Raji (cell line): ENCODE results near the gene PANX3.

ENCODE experiments used
- POLR2A ChIP-seq: IDR thresholded peaks from 2 replicates; pipeline ENCODE4 v1.6.1; 2011; ENCODE audit warnings: low read depth, low read length, control low read depth; ENCODE audit not compliant: insufficient read depth

The PANX3 gene

GRCh38 chr11:124639186-124639585 is 28.0 kb downstream of the PANX3 start:
- TF ChIP-seq POLR2A, result no peak

GRCh38 chr11:124640666-124641065 is 29.4 kb downstream of the PANX3 start:
- TF ChIP-seq POLR2A, result no peak

GRCh38 chr11:124642628-124643027 is 31.4 kb downstream of the PANX3 start:
- no peak for TF ChIP-seq POLR2A

- no peak for TF ChIP-seq POLR2A
Measured at GRCh38 chr11:124643042-124643604, 31.9 kb downstream of the PANX3 start.

GRCh38 chr11:124643605-124644425 is 32.6 kb downstream of the PANX3 start:
- no peak for TF ChIP-seq POLR2A

- TF ChIP-seq POLR2A, result no peak
Measured at GRCh38 chr11:124644426-124645280, 33.4 kb downstream of the PANX3 start.

GRCh38 chr11:124646148-124646547 is 34.9 kb downstream of the PANX3 start:
- no peak for TF ChIP-seq POLR2A

GRCh38 chr11:124648610-124649009 is 37.4 kb downstream of the PANX3 start:
- TF ChIP-seq POLR2A, result no peak

- TF ChIP-seq POLR2A, result no peak
Measured at GRCh38 chr11:124656774-124657630, 45.8 kb downstream of the PANX3 start.

GRCh38 chr11:124657904-124658303 is 46.7 kb downstream of the PANX3 start:
- TF ChIP-seq POLR2A, result no peak

- no peak for TF ChIP-seq POLR2A
Measured at GRCh38 chr11:124658501-124658900, 47.3 kb downstream of the PANX3 start.

GRCh38 chr11:124658986-124659385 is 47.8 kb downstream of the PANX3 start:
- TF ChIP-seq POLR2A, result no peak

GRCh38 chr11:124661553-124661952 is 50.3 kb downstream of the PANX3 start:
- TF ChIP-seq POLR2A, result no peak

GRCh38 chr11:124662106-124662505 is 50.9 kb downstream of the PANX3 start:
- TF ChIP-seq POLR2A, result no peak

- TF ChIP-seq POLR2A, result no peak
Measured at GRCh38 chr11:124663861-124664260, 52.6 kb downstream of the PANX3 start.

- no peak for TF ChIP-seq POLR2A
Measured at GRCh38 chr11:124667601-124668000, 56.4 kb downstream of the PANX3 start.
